ENCODE data around the gene TMEM269. TPM values are rescaled to one million over a fixed set of nuclear protein-coding genes. Genes with fewer than 3 reads are reported as not detected.
A peak's percentile ranks its signal among the peaks of the same experiment; 100 is the strongest.

TMEM269 gene
- total RNA-seq, 1 donor, result under 0.01 TPM

DNA sequence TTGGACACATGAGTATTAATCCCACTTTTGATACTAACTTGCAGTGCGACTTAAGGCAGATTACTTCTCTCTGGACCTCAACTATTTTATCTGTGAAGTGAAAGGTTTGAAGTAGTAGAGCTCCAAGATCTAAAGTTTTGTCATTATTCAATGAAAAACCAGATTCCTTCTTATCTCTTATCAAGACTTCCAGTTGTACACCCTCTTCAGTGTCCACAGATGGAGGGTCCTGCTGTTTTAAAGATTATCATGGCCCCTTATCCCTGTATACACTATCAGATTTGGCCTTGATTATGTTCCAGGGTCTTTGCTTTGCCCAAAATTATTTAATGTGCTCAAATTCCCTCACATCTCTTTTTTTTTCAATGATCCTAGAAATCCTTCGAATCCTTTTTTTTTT, 16.6 kb upstream of the TMEM269 start:
- H3K4me2 ChIP-seq (ENCODE audit: insufficient read depth, low read length), result peak overlapping the region; percentile 96
- H3K9me3 ChIP-seq (ENCODE audit: low read depth, low read length), result no peaks in the 10 kb centered on the region
- TF ChIP-seq, protein P1, sequence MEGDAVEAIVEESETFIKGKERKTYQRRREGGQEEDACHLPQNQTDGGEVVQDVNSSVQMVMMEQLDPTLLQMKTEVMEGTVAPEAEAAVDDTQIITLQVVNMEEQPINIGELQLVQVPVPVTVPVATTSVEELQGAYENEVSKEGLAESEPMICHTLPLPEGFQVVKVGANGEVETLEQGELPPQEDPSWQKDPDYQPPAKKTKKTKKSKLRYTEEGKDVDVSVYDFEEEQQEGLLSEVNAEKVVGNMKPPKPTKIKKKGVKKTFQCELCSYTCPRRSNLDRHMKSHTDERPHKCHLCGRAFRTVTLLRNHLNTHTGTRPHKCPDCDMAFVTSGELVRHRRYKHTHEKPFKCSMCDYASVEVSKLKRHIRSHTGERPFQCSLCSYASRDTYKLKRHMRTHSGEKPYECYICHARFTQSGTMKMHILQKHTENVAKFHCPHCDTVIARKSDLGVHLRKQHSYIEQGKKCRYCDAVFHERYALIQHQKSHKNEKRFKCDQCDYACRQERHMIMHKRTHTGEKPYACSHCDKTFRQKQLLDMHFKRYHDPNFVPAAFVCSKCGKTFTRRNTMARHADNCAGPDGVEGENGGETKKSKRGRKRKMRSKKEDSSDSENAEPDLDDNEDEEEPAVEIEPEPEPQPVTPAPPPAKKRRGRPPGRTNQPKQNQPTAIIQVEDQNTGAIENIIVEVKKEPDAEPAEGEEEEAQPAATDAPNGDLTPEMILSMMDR (IDR thresholded peaks at IDR 0.05; ENCODE audit: extremely low read depth, low read depth, low read length), result no peak
- H3K4me1 ChIP-seq (ENCODE audit: insufficient read depth, low read length), result peaks cover 20% of the 10 kb centered on the region
- peaks cover 20% of the 10 kb centered on the region for H4K20me1 ChIP-seq (ENCODE audit: insufficient read depth, low read length)
- H2AFZ ChIP-seq (ENCODE audit: low read length), result peak overlapping the region; percentile 97
- H3K4me3 ChIP-seq (ENCODE audit: insufficient read depth, low read length), result peak overlapping the region; percentile 99
- DNase-seq (ENCODE audit: insufficient read length, low spot score, missing footprints), result no peak
- H3K27me3 ChIP-seq (ENCODE audit: insufficient read depth, low read length), result no peaks in the 10 kb centered on the region
- peaks cover 93% of the 10 kb centered on the region for H3K79me2 ChIP-seq (ENCODE audit: insufficient read depth, low read length)
- H3K36me3 ChIP-seq (ENCODE audit: insufficient read depth, low read length), result peaks cover 4% of the 10 kb centered on the region
- H3K27ac ChIP-seq (ENCODE audit: low read depth, low read length), result peak overlapping the region; percentile 80

DNA sequence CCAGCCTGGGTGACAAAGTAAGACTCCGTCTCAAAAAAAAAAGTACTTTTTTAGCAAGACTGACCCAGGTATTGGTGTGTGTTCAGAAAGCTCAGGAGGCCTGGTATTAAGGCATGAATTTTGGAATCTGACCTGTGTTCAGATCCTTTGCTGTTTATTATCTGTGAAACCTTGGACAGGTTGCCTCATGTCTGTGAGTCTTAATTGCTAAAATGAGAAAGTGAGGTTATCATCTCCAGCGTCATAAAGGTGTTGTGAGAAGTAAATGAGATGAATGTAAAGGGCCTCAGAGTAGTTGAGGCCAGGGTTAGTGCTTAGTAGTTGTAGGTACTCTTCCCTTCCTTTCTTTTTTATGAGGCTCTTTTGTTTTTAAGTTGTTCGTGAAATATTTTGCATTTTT, 15.0 kb upstream of the TMEM269 start:
- no peaks in the 10 kb centered on the region for H3K27me3 ChIP-seq (ENCODE audit: insufficient read depth, low read length)
- H3K4me2 ChIP-seq (ENCODE audit: insufficient read depth, low read length), result no peak overlapping the region
- no peak for DNase-seq (ENCODE audit: insufficient read length, low spot score, missing footprints)
- no peak overlapping the region for H2AFZ ChIP-seq (ENCODE audit: low read length)
- H3K9me3 ChIP-seq (ENCODE audit: low read depth, low read length), result no peaks in the 10 kb centered on the region
- H4K20me1 ChIP-seq (ENCODE audit: insufficient read depth, low read length), result peaks cover 11% of the 10 kb centered on the region
- TF ChIP-seq, protein P1 (IDR thresholded peaks at IDR 0.05; ENCODE audit: extremely low read depth, low read depth, low read length), result no peak
- peaks cover 77% of the 10 kb centered on the region for H3K79me2 ChIP-seq (ENCODE audit: insufficient read depth, low read length)
- no peak overlapping the region for H3K27ac ChIP-seq (ENCODE audit: low read depth, low read length)
- H3K4me3 ChIP-seq (ENCODE audit: insufficient read depth, low read length), result no peak overlapping the region
- H3K4me1 ChIP-seq (ENCODE audit: insufficient read depth, low read length), result peaks cover 12% of the 10 kb centered on the region
- H3K36me3 ChIP-seq (ENCODE audit: insufficient read depth, low read length), result peaks cover 11% of the 10 kb centered on the region

DNA sequence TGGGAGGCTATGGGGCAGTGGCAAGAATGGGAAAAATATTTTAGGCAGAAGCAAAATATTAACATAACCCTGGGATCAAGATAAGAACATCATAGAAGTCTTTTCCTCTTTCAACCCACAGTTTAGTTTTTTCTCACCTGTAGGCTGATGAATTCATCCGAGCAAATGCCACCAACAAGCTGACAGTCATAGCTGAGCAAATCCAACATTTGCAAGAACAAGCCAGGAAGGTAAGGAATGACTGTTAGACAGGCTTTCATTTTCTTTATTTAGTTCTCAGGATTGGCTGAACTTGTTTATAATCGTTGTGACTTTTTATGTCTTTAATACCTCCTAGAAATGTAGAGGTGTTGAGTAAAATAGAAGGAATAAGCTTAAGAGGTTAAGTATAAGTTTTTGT, 11.4 kb upstream of the TMEM269 start:
- Histone ChIP-seq H3K4me1 (ENCODE audit: insufficient read depth, low read length) (peaks cover under 1% of the 10 kb centered on the region), H3K4me2 (ENCODE audit: insufficient read depth, low read length) (no peak overlapping the region), H3K36me3 (ENCODE audit: insufficient read depth, low read length) (peaks cover 35% of the 10 kb centered on the region), H2AFZ (ENCODE audit: low read length) (no peak overlapping the region), H3K9me3 (ENCODE audit: low read depth, low read length) (no peaks in the 10 kb centered on the region), H3K79me2 (ENCODE audit: insufficient read depth, low read length) (peaks cover 43% of the 10 kb centered on the region), H3K4me3 (ENCODE audit: insufficient read depth, low read length) (no peak overlapping the region), H4K20me1 (ENCODE audit: insufficient read depth, low read length) (peaks cover 13% of the 10 kb centered on the region), H3K27me3 (ENCODE audit: insufficient read depth, low read length) (no peaks in the 10 kb centered on the region), H3K27ac (ENCODE audit: low read depth, low read length) (no peak overlapping the region)
- TF ChIP-seq, protein P1 (IDR thresholded peaks at IDR 0.05; ENCODE audit: extremely low read depth, low read depth, low read length), result no peak
- no peak for DNase-seq (ENCODE audit: insufficient read length, low spot score, missing footprints)

DNA sequence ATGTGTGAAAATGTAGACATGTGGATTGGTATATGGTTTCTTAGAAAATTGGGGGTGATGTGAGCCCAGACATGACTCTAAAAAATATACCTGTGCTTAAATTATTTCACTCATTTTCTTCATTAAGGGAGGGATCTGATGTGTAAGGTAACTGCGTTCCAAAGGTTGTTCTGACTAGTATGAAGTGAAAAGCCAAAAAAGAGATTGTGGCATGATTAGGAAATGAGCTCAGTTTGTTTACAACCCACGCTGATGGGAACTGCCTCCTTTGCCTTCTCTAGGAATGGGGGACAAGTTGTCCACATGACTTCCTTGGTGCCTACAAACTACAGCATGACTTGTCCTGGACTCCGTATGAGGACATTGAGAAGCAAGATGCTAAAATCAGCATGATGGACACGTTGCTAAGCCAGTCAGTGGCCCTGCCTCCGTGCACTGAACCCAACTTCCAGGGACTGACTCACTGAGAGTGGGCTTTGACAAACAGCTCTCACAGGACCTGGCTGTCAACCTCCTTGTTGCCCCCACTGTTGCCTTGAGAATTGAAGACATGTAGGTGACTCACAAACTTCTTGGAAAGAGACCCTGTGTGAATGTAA, 9.8 kb upstream of the TMEM269 start:
- Histone ChIP-seq H3K4me1 (ENCODE audit: insufficient read depth, low read length) (no peaks in the 10 kb centered on the region), H3K27me3 (ENCODE audit: insufficient read depth, low read length) (no peaks in the 10 kb centered on the region), H2AFZ (ENCODE audit: low read length) (no peak overlapping the region), H3K4me2 (ENCODE audit: insufficient read depth, low read length) (no peak overlapping the region), H3K27ac (ENCODE audit: low read depth, low read length) (no peak overlapping the region), H3K9me3 (ENCODE audit: low read depth, low read length) (no peaks in the 10 kb centered on the region), H4K20me1 (ENCODE audit: insufficient read depth, low read length) (peaks cover 13% of the 10 kb centered on the region), H3K36me3 (ENCODE audit: insufficient read depth, low read length) (peaks cover 40% of the 10 kb centered on the region), H3K4me3 (ENCODE audit: insufficient read depth, low read length) (no peak overlapping the region), H3K79me2 (ENCODE audit: insufficient read depth, low read length) (peaks cover 27% of the 10 kb centered on the region)
- TF ChIP-seq, protein P1 (IDR thresholded peaks at IDR 0.05; ENCODE audit: extremely low read depth, low read depth, low read length), result no peak
- no peak for DNase-seq (ENCODE audit: insufficient read length, low spot score, missing footprints)
